Measurements from ENCODE around the gene CD83. TPM values are rescaled to one million over a fixed set of nuclear protein-coding genes. Genes with fewer than 3 reads are reported as not detected.
A peak's percentile ranks its signal among the peaks of the same experiment; 100 is the strongest.

Gene CD83
- total and polyA plus RNA-seq, 9 of the 15 experiments (the other 6 are each of a cell fraction or from before 2014, with no cell fraction given): 2.5 to 4.1 (median 3.4) TPM

DNA sequence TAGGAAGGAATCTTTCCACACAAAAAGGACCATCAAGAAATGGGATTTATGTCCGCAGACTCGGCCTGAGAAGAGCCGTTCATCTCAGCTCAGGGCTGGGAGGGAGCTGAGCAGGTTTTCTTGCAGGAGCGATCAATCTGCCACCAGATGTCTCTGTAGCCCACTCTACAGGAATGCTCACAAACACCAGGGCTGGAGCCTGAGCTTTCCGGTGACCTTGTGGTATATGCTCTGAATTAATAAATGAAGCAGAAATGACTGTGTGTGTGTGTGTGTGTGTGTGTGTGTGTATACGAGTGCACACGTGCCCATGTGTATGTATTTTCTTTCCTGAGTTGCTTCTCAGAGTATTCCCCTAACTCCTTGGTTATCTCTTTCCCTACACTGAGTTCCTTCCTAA lies 12.0 kb downstream of the CD83 start (continued):
- TF ChIP-seq SMC3 (conservative IDR thresholded peaks at IDR 0.05; ENCODE audit: insufficient read depth, low read depth, low read length) (peak; percentile 78), NELFE (IDR thresholded peaks at IDR 0.05; ENCODE audit: insufficient read depth, insufficient read length) (no peak), PTBP1 (IDR thresholded peaks at IDR 0.05; ENCODE audit: low read depth, low read length) (no peak), MCM7 (IDR thresholded peaks at IDR 0.05) (no peak), YY1 (IDR thresholded peaks at IDR 0.05; ENCODE audit: borderline replicate concordance in 1 of 3, control insufficient read depth in 1 of 3, extremely low read depth in 1 of 3, insufficient read depth in 3 of 3, insufficient read length in 1 of 3, insufficient replicate concordance in 2 of 3, low read depth in 1 of 3, low read length in 2 of 3) (no peak), CHD4 (IDR thresholded peaks at IDR 0.05; ENCODE audit: insufficient read depth, insufficient replicate concordance, low read depth, low read length, poor library complexity, severe bottlenecking) (no peak), PHB (CRISPR knock-in tag; IDR thresholded peaks at IDR 0.05) (no peak; the same call in 1 of the 2 replicates), ZSCAN29 (IDR thresholded peaks at IDR 0.05) (no peak), FOS (IDR thresholded peaks at IDR 0.05; ENCODE audit: extremely low read depth, insufficient read length) (no peak), ZNF23 (CRISPR knock-in tag; IDR thresholded peaks at IDR 0.05) (no peak), ETV5 (CRISPR knock-in tag; IDR thresholded peaks at IDR 0.05; ENCODE audit: low read depth) (no peak), STAT5B (CRISPR knock-in tag; IDR thresholded peaks at IDR 0.05) (no peak), RAD21 (CRISPR knock-in tag; conservative IDR thresholded peaks at IDR 0.05 in 1 of 2, IDR thresholded peaks at IDR 0.05 in 1 of 2) (peak; percentile 93 to 94), SMARCA4 (IDR thresholded peaks at IDR 0.05) (0 out of 2 replicates have a peak, but pooled peaks have one; percentile 15), HDGF (IDR thresholded peaks at IDR 0.05) (peak; percentile 79; the same call in 1 of the 2 replicates), ZFP30 (CRISPR knock-in tag; IDR thresholded peaks at IDR 0.05; ENCODE audit: borderline replicate concordance) (no peak), HLTF (IDR thresholded peaks at IDR 0.05) (0 out of 2 replicates have a peak, but pooled peaks have one; percentile 44), ZNF140 (CRISPR knock-in tag; IDR thresholded peaks at IDR 0.05) (no peak), DPF2 (IDR thresholded peaks at IDR 0.05) (no peak), SP2 (IDR thresholded peaks at IDR 0.05; ENCODE audit: extremely low read depth, low read depth, low read length, poor library complexity, severe bottlenecking) (no peak), MTA2 (IDR thresholded peaks at IDR 0.05; ENCODE audit: low read depth) (no peak), JUN (IDR thresholded peaks at IDR 0.05; ENCODE audit: borderline replicate concordance, low read depth, low read length) (no peak), JUN (CRISPR knock-in tag; IDR thresholded peaks at IDR 0.05; ENCODE audit: borderline replicate concordance) (no peak), KAT8 (IDR thresholded peaks at IDR 0.05; ENCODE audit: low read depth) (no peak)
- TF ChIP-seq, protein P1, sequence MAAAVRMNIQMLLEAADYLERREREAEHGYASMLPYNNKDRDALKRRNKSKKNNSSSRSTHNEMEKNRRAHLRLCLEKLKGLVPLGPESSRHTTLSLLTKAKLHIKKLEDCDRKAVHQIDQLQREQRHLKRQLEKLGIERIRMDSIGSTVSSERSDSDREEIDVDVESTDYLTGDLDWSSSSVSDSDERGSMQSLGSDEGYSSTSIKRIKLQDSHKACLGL (CRISPR knock-in tag; IDR thresholded peaks at IDR 0.05; ENCODE audit: borderline replicate concordance, poor library complexity, severe bottlenecking): no peak
- TF ChIP-seq, protein P2, sequence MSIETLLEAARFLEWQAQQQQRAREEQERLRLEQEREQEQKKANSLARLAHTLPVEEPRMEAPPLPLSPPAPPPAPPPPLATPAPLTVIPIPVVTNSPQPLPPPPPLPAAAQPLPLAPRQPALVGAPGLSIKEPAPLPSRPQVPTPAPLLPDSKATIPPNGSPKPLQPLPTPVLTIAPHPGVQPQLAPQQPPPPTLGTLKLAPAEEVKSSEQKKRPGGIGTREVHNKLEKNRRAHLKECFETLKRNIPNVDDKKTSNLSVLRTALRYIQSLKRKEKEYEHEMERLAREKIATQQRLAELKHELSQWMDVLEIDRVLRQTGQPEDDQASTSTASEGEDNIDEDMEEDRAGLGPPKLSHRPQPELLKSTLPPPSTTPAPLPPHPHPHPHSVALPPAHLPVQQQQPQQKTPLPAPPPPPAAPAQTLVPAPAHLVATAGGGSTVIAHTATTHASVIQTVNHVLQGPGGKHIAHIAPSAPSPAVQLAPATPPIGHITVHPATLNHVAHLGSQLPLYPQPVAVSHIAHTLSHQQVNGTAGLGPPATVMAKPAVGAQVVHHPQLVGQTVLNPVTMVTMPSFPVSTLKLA (conservative IDR thresholded peaks at IDR 0.05): peak in 1 of 2 experiments; percentile 34; a peak in 2 of 4 replicates
- TF ChIP-seq, protein P3, sequence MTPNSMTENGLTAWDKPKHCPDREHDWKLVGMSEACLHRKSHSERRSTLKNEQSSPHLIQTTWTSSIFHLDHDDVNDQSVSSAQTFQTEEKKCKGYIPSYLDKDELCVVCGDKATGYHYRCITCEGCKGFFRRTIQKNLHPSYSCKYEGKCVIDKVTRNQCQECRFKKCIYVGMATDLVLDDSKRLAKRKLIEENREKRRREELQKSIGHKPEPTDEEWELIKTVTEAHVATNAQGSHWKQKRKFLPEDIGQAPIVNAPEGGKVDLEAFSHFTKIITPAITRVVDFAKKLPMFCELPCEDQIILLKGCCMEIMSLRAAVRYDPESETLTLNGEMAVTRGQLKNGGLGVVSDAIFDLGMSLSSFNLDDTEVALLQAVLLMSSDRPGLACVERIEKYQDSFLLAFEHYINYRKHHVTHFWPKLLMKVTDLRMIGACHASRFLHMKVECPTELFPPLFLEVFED (CRISPR knock-in tag; conservative IDR thresholded peaks at IDR 0.05): no peak

Measured in K562 (cell line).